ACC112 (cell line): Measurements from ENCODE around the gene NPB.

Experiments
- H2AFZ ChIP-seq: fragments of 200-600 bp; sonication (generic); one replicate; pipeline ENCODE4 v1.6.0; 2017; ENCODE audit warnings: antibody characterized with exemption, low read length; ENCODE audit not compliant: unreplicated experiment
- H3K27ac ChIP-seq: fragments of 200-600 bp; sonication (generic); 2 replicates; pipeline ENCODE4 v1.5.1; 2014; ENCODE audit warnings: low read depth, mild to moderate bottlenecking, antibody characterized with exemption, low read length, moderate library complexity
- H3K27me3 ChIP-seq: fragments of 200-600 bp; sonication (generic); 2 replicates; pipeline ENCODE4 v1.6.1; 2014; ENCODE audit warnings: mild to moderate bottlenecking, antibody characterized with exemption, low read length, moderate library complexity, mixed read lengths; ENCODE audit not compliant: insufficient read depth
- H3K36me3 ChIP-seq: fragments of 200-600 bp; sonication (generic); 2 replicates; pipeline ENCODE4 v1.6.1; 2016; ENCODE audit warnings: mild to moderate bottlenecking, antibody characterized with exemption, low read length, moderate library complexity, mixed read lengths; ENCODE audit not compliant: insufficient read depth
- H3K4me1 ChIP-seq: fragments of 200-600 bp; sonication (generic); one replicate; pipeline ENCODE4 v1.6.1; 2016; ENCODE audit warnings: low read length, mixed read lengths; ENCODE audit not compliant: insufficient read depth, unreplicated experiment, control insufficient read depth
- H3K4me3 ChIP-seq: fragments of 200-600 bp; sonication (generic); 2 replicates; pipeline ENCODE4 v1.5.1; 2014; ENCODE audit warnings: mild to moderate bottlenecking, low read depth, low read length
- H3K79me2 ChIP-seq: fragments of 200-600 bp; sonication (generic); one replicate; pipeline ENCODE4 v1.6.0; 2016; ENCODE audit warnings: low read length; ENCODE audit not compliant: control insufficient read depth, unreplicated experiment, insufficient read depth

NPB gene

DNA sequence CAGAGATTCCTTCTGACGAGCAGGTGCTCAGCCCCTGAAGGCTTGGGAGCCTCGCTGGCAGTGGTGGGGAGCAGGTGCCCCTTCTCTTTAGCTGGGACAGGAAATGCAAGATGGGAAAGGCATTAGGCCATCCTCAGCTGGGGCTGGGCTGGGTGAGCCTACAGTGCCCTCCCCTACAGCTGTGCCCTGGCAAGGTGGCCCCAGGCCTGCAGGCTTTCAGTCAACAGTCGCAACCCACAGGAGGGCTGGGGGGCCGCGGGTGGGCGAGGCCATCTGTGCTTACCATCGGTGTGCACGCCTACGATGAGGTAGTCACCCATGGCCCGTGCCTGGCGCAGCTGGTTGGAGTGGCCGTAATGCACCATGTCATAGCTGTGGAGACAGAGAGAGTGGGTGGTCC lies 7.2 kb downstream of the NPB start:
- Histone ChIP-seq H3K4me1 (no peaks in the 10 kb centered on the region), H2AFZ (no peak overlapping the region), H3K27me3 (no peaks in the 10 kb centered on the region), H3K4me3 (no peak overlapping the region), H3K36me3 (peaks cover 8% of the 10 kb centered on the region; the same call in 1 of the 2 replicates), H3K79me2 (no peaks in the 10 kb centered on the region), H3K27ac (no peak overlapping the region)

DNA sequence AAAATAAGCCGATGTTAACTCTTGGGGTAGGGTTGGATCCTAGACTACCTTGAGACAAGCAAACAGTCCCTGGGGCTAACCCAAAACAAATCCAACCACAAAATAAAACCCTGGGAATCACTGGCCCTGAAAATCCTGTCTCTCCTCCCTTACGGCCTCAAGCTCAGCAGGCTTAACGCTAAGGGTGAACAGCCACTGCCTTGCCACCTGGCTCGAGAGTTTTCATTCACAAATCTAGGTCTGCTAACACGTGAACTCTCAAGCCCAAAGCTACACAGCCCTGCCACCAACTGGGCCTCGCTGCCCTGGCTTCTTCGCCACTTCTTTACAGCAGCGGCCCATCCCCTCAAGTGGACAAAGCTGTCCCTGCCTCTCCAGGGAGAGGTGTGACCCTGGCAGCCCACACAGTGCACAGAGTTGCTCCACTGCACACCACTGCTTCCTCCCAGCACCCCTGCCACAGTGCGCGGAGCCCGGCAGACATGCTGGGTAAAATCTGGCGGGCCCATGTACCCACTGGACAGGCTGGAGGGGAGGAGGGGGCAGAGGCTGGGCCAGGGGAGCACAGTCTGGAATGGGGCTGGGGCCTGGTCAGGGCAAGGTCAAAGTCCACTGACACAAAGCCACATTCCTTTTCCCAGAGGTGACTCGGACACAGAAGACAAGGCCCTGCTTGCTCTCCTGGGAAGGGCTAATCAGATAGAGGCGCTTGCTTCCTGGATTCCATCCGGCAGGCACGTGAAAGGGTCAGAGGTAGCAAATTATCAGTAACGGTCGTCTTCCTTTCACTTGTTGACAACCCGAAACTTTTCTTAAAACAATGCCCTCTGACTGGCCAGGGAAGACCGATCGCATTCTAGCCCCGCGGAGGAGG lies 8.2 kb downstream of the NPB start:
- Histone ChIP-seq H2AFZ (peak overlapping the region; percentile 57), H3K79me2 (no peaks in the 10 kb centered on the region), H3K4me1 (no peaks in the 10 kb centered on the region), H3K4me3 (peak overlapping the region; percentile 91), H3K36me3 (peaks cover 10% of the 10 kb centered on the region; the same call in 1 of the 2 replicates), H3K27ac (no peak overlapping the region), H3K27me3 (no peaks in the 10 kb centered on the region)

DNA sequence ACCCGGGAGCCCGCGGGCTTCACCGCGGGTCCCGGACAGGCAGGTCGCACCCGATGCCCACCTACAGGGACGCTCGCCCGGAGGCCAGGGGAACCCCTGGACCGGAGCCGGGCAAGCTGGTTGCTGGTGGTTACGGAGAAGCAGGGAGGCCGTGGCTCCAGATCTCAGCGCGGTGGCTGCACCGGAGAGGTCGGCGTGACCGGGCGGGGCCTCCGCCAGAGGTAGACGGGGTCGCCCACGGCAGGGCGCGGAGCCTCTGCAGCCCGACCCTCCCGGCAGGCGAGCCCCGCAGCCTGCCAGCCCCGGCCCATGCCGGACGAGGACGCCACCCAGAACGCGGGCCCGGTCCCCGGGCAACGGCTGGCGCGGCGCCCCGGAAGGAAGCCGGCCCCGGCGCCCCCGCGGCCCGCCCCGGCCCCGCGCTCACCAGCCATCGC lies 8.8 kb downstream of the NPB start:
- Histone ChIP-seq H3K4me1 (no peaks in the 10 kb centered on the region), H3K27ac (no peak overlapping the region), H3K79me2 (peaks cover 2% of the 10 kb centered on the region), H2AFZ (peak overlapping the region; percentile 57), H3K4me3 (peak overlapping the region; percentile 91), H3K36me3 (peaks cover 11% of the 10 kb centered on the region; the same call in 1 of the 2 replicates), H3K27me3 (no peaks in the 10 kb centered on the region)

DNA sequence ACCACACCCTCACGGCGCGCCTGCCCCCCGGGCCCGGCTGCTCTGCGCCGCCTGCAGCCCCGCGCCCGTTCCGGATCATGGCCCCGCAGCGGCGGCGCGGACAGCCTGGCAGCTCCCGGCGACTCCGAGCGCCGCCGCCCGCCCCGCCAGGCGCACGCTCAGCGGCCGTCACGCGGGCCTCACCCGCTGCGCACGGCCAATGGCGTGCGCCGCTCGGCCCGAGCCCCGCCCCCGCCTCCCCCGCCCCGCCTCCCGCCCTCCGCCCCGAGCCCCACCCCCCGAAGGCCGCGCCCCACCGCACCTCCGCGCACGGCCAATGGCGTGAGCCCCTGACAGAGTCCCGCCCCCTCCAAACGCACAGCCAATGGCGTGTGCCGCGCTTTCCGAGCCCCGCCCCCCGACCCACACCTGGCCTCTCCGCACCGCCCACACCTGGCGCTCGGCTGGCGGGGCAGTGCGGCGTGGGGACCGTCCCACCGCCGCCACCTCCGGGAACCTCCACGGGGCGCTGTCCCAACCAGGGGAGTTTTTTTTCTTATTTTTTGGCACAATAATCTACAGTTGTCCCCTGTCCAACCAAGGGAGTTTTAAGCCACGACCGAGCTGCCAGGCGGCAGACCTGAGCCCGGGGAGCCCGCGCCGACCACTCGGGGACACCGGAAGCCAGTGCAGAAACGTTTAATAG lies 9.4 kb downstream of the NPB start, which contains the start of gene PCYT2:
Gene PCYT2, minus strand, starts transcription at position 123 of the 685 bp plus-strand sequence. Its CDS starts 44 bp downstream, at position 79.
- no peaks in the 10 kb centered on the region for H3K27me3 ChIP-seq
- H3K36me3 ChIP-seq = peaks cover 11% of the 10 kb centered on the region; the same call in 1 of the 2 replicates
- peak within 1 kb of the TSS; percentile 57 for H2AFZ ChIP-seq
- peaks cover 5% of the 10 kb centered on the region for H3K79me2 ChIP-seq
- peak within 1 kb of the TSS; percentile 91 for H3K4me3 ChIP-seq
- no peak within 1 kb of the TSS for H3K27ac ChIP-seq
- no peaks in the 10 kb centered on the region for H3K4me1 ChIP-seq

DNA sequence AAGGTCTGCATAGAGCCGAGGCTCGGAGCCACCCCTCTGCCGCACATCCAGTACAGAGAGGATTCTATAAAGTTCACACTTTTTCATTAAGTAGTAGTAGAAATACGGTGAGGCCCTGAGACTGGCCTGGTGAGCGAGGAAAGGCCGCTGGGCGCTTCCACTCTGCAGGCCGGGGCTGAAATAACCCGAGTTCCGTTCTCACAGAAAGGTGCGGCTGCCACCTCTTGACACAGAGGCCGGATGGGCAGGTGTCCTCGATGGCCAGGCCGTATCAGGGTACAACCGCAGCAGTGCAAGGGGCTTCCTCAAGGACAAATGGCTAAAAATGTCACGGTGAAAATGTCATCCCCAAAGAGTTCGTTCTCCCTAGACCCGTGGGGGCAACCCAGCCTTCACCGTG lies 9.9 kb downstream of the NPB start:
- Histone ChIP-seq H3K27ac (no peak overlapping the region), H3K79me2 (peaks cover 8% of the 10 kb centered on the region), H3K4me1 (peaks cover 5% of the 10 kb centered on the region), H3K4me3 (no peak overlapping the region), H3K27me3 (no peaks in the 10 kb centered on the region), H3K36me3 (peaks cover 11% of the 10 kb centered on the region; the same call in 1 of the 2 replicates), H2AFZ (no peak overlapping the region)

DNA sequence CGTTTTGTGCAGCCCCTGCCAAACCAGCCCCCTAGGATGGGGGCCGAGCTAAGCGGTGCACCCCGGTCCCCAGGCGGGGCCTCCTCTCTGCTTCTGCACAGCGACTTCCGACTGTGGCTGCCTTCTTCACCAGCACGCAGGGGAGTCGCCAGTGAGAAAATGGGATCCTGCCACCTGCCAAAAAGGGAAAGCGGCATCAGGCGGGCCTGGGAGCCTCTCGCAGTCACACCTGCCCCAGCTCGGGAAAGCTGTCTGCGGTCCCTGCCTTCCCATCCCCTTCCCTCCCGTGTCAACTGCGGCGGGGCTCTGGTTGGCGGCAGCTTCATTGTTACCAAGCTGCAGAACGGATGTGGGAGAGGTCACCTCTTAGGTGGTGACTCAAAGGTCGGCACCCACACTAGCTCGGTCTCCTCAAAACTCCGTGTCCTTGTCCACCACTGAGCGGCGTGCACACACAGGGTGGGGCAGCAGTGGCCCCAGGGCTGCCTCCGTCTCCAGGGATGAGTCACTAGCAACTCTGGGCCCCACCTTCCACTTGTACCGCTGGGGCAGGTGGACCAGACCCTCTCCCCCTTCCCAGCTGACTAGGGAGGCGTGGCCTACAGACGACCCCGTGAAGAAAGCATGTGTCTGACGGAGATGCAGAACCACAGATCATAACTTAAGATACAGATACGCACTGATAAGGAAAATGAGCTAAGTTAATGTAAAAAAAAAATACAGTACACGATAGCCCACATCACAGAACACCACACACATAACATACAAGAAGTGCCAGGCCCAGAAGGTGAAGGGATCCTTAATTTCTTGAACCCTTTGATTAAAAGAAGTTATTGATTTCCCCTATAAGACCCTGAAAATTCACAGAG lies 10.6 kb downstream of the NPB start:
- Histone ChIP-seq H3K4me1 (peaks cover 7% of the 10 kb centered on the region), H3K79me2 (peaks cover 11% of the 10 kb centered on the region), H3K36me3 (peaks cover 11% of the 10 kb centered on the region; the same call in 1 of the 2 replicates), H3K27ac (no peak overlapping the region), H3K4me3 (no peak overlapping the region), H2AFZ (no peak overlapping the region), H3K27me3 (no peaks in the 10 kb centered on the region)

DNA sequence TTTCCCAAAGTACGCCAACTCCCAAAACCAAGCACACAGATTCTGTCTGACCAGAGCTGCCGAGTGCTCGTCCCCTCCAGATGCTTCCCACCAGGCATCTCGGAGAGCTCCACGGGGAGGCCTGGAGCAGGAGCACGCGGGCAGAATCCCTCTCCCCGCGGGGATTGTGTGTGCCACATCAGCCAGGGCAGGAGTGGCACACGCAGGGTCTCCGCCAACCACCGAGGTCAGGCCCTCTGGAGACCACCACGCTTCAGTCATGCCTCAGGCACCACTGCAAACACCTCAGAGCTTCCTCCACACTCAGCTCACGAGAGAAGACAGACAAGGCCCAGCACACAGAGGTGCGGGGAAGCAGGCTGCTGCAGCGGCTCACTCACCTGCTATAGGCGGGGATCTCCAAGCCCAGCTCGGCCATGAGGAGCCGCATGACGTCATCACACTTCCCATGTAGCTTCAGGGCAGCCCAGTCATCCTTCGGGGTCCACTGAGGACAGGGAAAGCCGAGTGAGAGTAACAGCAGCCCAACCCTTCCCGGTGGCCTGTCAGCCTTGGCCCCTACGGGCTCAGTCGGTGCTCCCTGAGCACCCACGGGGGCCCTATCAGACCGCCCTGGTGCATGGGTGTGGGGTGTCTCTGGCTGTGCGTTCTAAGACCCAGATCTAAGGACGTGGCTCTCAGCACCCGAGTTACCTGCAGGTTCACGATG lies 11.5 kb downstream of the NPB start:
- Histone ChIP-seq H3K4me3 (no peak overlapping the region), H3K27ac (no peak overlapping the region), H2AFZ (no peak overlapping the region), H3K4me1 (peaks cover 7% of the 10 kb centered on the region), H3K36me3 (peaks cover 11% of the 10 kb centered on the region; the same call in 1 of the 2 replicates), H3K79me2 (peaks cover 11% of the 10 kb centered on the region), H3K27me3 (no peaks in the 10 kb centered on the region)

DNA sequence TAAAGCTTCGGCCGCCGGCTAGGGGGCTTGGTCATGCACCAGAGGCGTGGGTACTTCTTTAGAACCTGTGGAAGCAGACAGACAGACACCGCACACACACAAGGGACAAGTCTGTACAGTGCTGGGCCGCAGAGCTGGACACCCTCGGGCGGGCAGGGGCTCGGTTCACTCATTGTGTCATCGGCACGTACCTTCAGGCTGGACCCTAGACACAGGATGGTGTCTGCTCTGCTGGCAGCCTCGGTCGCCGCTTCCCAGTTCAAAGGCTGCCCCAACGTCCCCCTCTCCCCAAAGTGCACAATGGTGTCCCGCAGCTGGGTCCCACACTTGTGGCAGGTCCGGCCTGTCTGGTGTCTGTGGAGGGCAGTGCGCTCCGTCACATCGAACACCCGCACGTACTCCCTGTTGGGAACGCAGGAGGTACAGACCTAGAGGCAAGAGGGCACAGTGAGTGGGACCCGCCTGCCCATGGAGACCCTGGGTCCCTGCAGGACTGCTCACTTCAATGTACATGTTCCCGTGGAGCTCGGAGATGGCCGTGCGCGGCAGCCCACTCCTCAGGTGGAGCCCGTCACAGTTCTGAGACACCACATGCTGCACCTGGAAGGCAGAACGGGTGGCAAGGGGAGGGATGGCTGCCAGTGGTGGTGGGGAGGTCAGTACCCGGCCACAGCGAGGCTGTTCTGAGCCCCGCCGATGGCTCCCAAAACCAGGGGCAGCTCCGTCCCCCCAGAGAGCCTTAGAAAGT lies 12.2 kb downstream of the NPB start:
- peaks cover 7% of the 10 kb centered on the region for H3K4me1 ChIP-seq
- H3K27ac ChIP-seq = no peak overlapping the region
- no peak overlapping the region for H3K4me3 ChIP-seq
- H2AFZ ChIP-seq = no peak overlapping the region
- H3K79me2 ChIP-seq = peaks cover 11% of the 10 kb centered on the region
- H3K36me3 ChIP-seq = peaks cover 11% of the 10 kb centered on the region; the same call in 1 of the 2 replicates
- no peaks in the 10 kb centered on the region for H3K27me3 ChIP-seq

DNA sequence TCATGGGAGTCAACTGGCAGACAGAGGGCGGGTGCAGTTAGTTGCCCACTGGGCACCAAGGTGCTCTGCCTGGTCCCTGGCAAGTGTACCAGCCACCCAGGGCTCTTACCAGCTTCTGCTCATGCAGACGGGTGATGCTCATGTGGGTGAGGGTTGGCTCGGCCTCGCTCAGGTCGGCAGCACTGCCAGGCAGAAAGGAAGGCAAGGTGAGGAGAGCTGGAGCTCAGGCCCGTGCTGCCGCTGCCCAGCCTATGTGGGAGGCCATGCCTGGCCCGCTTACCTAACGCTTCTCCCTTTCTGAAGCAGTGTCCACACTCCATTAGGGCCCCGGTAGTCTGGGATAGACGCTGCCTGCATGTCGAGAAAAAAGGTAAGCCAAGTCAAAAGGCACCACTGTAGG lies 13.3 kb downstream of the NPB start:
- H3K36me3 ChIP-seq = peaks cover 11% of the 10 kb centered on the region; the same call in 1 of the 2 replicates
- H3K4me1 ChIP-seq = peaks cover 7% of the 10 kb centered on the region
- H3K4me3 ChIP-seq = no peak overlapping the region
- no peak overlapping the region for H3K27ac ChIP-seq
- H2AFZ ChIP-seq = no peak overlapping the region
- no peaks in the 10 kb centered on the region for H3K27me3 ChIP-seq
- peaks cover 16% of the 10 kb centered on the region for H3K79me2 ChIP-seq
